CD4-positive, alpha-beta T cell treated with Interleukin-6 for 4 hours (primary cell): ENCODE data around the gene STMN1.
"Not testable (repeated sequence)": the region's sequence is repeated elsewhere in the genome, so short reads cannot be mapped to it uniquely, and the experiment has no call there.

Experiments used
- DNase-seq: peaks from one replicate; pipeline ENCODE4 v3.0.0-alpha.2; 2020; ENCODE audit warnings: mixed read lengths

STMN1 gene

GRCh38 chr1:25905680-25906643 lies at the start of gene STMN1:
Gene STMN1 (minus strand): TSS chr1:25906419. CDS start chr1:25904676, 1,743 bp downstream.
- DNase-seq = peak; percentile 94

GRCh38 chr1:25955553-25955952 lies 49.3 kb upstream of the STMN1 start:
- DNase-seq = no peak

- no peak for DNase-seq
Observed at GRCh38 chr1:25954282-25954938, 48.2 kb upstream of the STMN1 start.

- DNase-seq = no peak
Observed at GRCh38 chr1:25952841-25953401, 46.7 kb upstream of the STMN1 start.

GRCh38 chr1:25948641-25949040 lies 42.4 kb upstream of the STMN1 start:
- no peak for DNase-seq

- no peak for DNase-seq
Observed at GRCh38 chr1:25947027-25947426, 40.8 kb upstream of the STMN1 start.

GRCh38 chr1:25945761-25946160 lies 39.5 kb upstream of the STMN1 start:
- DNase-seq = no peak

GRCh38 chr1:25944986-25945385 lies 38.8 kb upstream of the STMN1 start:
- DNase-seq = no peak

- not testable (repeated sequence) for DNase-seq
Observed at GRCh38 chr1:25943511-25943910, 37.3 kb upstream of the STMN1 start.

GRCh38 chr1:25936947-25937346 lies 30.7 kb upstream of the STMN1 start:
- DNase-seq = no peak

- DNase-seq = no peak
Observed at GRCh38 chr1:25933479-25934365, 27.5 kb upstream of the STMN1 start.

GRCh38 chr1:25932811-25933400 lies 26.7 kb upstream of the STMN1 start:
- not testable (repeated sequence) for DNase-seq

GRCh38 chr1:25932321-25932720 lies 26.1 kb upstream of the STMN1 start:
- no peak for DNase-seq

GRCh38 chr1:25929016-25929415 lies 22.8 kb upstream of the STMN1 start:
- no peak for DNase-seq

- no peak for DNase-seq
Observed at GRCh38 chr1:25927521-25928265, 21.5 kb upstream of the STMN1 start.

GRCh38 chr1:25926731-25927496 lies 20.7 kb upstream of the STMN1 start:
- DNase-seq = no peak

GRCh38 chr1:25924454-25924853 lies 18.2 kb upstream of the STMN1 start:
- no peak for DNase-seq

- DNase-seq = peak; percentile 18
Observed at GRCh38 chr1:25922971-25923552, 16.8 kb upstream of the STMN1 start.

GRCh38 chr1:25922056-25922970 lies 16.1 kb upstream of the STMN1 start:
- peak; percentile 67 for DNase-seq
